Activated naive CD8-positive, alpha-beta T cell treated with anti-CD3 and anti-CD28 coated beads for 36 hours (primary cell): ENCODE data around the gene NCK2. TPM values are rescaled to one million over a fixed set of nuclear protein-coding genes. Genes with fewer than 3 reads are reported as not detected.

Source experiments
- DNase-seq: peaks from one replicate; pipeline ENCODE4 v3.0.0; 2021
- H3K27ac Mint-ChIP-seq: one replicate; pipeline ENCODE4 v1.8.0; 2022; ENCODE audit warnings: mild to moderate bottlenecking, moderate library complexity, mixed read lengths
- H3K27me3 Mint-ChIP-seq: one replicate; pipeline ENCODE4 v1.8.0; 2022; ENCODE audit warnings: mild to moderate bottlenecking, mixed read lengths
- H3K36me3 Mint-ChIP-seq: one replicate; pipeline ENCODE4 v1.8.0; 2021; ENCODE audit warnings: mild to moderate bottlenecking, mixed read lengths
- H3K4me1 Mint-ChIP-seq: one replicate; pipeline ENCODE4 v1.8.0; 2021; ENCODE audit warnings: mixed read lengths
- H3K4me3 Mint-ChIP-seq: one replicate; pipeline ENCODE4 v1.8.0; 2022; ENCODE audit warnings: mild to moderate bottlenecking, moderate library complexity, mixed read lengths
- H3K9me3 Mint-ChIP-seq: one replicate; pipeline ENCODE4 v1.8.0; 2022; ENCODE audit warnings: mixed read lengths
- total RNA-seq, 2 experiments: library from RNA; stranded (reverse); gene quantifications; one replicate each; pipeline ENCODE4 v1.2.3, GENCODE V29; 2021

NCK2 gene
- total RNA-seq, 2 experiments from 2014 or later, result 76.1 to 78.1 TPM

- Mint-ChIP-seq H3K4me1 (peaks cover 94% of the 10 kb centered on the region), H3K27me3 (no peaks in the 10 kb centered on the region), H3K36me3 (peaks cover 65% of the 10 kb centered on the region), H3K4me3 (peak overlapping the region; percentile 32), H3K9me3 (no peaks in the 10 kb centered on the region), H3K27ac (peak overlapping the region; percentile 90)
- DNase-seq, result peak; percentile 33
Measured at GRCh38 chr2:105872142-105872728, 127.5 kb downstream of the NCK2 start.

DNA sequence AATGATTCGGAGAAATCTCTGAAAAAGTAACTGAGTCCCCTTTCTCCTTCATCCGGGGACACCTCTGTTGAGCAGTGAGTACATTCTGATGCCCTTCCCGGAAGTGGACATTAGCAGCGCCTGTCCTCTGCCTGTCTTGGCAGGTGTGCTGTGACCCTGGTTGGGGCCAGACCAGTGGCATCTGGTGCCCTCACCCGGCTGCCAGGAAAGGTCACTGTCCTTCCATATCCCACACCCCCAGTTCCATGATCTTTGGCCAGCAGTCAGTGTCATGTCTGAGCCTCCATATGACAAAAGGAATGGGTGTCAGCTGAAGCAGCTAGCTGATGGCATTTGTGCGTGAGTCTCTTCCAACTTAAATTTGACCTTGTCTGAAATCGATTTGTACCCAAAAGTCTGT, 128.1 kb downstream of the NCK2 start:
- Mint-ChIP-seq H3K27me3 (no peaks in the 10 kb centered on the region), H3K27ac (peak overlapping the region; percentile 90), H3K4me3 (peak overlapping the region; percentile 26)

DNA sequence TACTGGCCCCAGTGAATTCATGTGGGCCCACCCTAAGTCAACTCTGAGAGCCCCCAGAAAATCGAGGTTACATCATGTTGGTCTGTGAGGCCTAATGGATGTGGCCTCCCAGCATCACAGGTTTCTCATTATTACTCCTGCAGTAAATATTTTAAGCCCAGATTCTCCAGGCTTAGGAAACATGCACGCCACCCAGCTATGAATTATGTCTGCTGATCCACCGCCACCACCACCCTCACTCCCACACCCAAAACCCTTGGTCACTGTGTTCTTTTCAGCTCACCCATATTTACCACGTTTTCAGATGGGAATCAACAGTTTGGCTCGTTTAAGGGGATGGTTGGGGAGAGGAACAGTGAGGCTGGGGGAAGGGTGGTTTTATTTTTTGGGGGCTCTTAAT, 128.6 kb downstream of the NCK2 start:
- peak overlapping the region; percentile 26 for H3K4me3 Mint-ChIP-seq
- H3K9me3 Mint-ChIP-seq, result peaks cover 1% of the 10 kb centered on the region
- peaks cover 94% of the 10 kb centered on the region for H3K4me1 Mint-ChIP-seq

More for the DNA sequence above, 128.1 kb downstream of the NCK2 start:
- DNase-seq, result no peak
- no peaks in the 10 kb centered on the region for H3K9me3 Mint-ChIP-seq
- H3K36me3 Mint-ChIP-seq, result peaks cover 71% of the 10 kb centered on the region
- H3K4me1 Mint-ChIP-seq, result peaks cover 94% of the 10 kb centered on the region

DNA sequence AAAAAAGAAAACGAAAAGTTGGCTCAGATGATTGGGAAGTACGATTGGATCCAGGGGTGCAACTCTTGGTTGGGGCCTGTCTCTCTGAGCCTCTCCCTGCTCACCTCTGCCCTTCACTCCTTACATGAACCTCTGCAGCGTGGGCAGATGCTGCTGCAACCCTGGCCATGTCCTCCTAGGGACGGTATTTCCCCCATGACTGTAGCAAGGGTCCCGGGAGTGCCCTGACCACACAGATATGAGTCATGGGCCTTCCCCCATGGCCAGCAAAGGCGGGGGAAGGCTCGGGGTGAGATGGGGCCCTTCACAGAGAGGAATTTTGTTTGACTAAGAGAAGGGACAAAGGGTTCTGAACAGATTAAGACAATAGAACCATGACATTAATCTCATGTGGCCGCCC, 129.0 kb downstream of the NCK2 start:
- H3K4me3 Mint-ChIP-seq, result peak overlapping the region; percentile 25
- peak; percentile 86 for DNase-seq
- peaks cover 2% of the 10 kb centered on the region for H3K9me3 Mint-ChIP-seq
- no peaks in the 10 kb centered on the region for H3K27me3 Mint-ChIP-seq
- peaks cover 94% of the 10 kb centered on the region for H3K4me1 Mint-ChIP-seq
- H3K36me3 Mint-ChIP-seq, result peaks cover 71% of the 10 kb centered on the region
- peak overlapping the region; percentile 90 for H3K27ac Mint-ChIP-seq

More for the DNA sequence above, 128.6 kb downstream of the NCK2 start:
- H3K36me3 Mint-ChIP-seq, result peaks cover 71% of the 10 kb centered on the region
- peak; percentile 37 for DNase-seq
- H3K27me3 Mint-ChIP-seq, result no peaks in the 10 kb centered on the region
- H3K27ac Mint-ChIP-seq, result peak overlapping the region; percentile 90

DNA sequence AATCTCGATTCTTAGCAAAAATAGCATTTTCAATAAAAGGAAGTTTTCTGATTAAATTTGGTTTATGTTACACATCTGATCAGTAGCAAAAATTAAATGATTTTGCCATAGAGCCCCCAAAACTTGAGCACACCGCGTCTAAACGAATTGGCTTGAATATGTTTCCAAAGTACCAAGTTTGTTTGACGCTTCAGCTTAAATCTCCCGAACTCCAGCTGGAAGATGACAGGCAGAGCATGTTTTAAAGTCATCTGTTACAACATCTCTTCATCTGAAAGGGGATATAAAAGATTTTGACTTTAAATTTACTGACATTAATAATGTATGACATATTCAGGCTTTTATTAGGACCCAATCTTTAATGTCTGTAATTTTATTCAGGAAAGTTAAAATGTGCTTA, 129.8 kb downstream of the NCK2 start:
- Mint-ChIP-seq H3K36me3 (peaks cover 74% of the 10 kb centered on the region), H3K4me1 (peaks cover 92% of the 10 kb centered on the region), H3K9me3 (peaks cover 2% of the 10 kb centered on the region), H3K27me3 (no peaks in the 10 kb centered on the region), H3K27ac (peak overlapping the region; percentile 90), H3K4me3 (peak overlapping the region; percentile 25)
- no peak for DNase-seq

DNA sequence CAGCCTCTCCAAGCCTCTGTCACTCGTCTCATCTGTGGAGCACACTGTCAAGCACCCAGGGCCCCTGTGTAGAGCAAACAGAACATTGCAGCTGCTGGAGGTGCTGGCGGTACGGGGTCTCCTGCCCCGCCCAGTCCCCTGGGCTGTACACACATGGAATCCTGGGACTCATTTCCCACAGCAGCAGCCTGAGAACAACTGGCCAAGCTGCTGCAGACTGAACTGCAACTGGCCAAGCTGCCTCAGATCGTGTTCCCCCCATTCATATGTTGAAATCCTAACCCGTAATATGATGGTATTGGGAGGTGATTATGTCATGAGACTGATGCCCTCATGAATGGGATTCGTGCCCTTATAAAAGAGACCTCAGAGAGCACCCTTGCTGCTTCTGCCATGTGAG, 130.5 kb downstream of the NCK2 start:
- no peak overlapping the region for H3K4me3 Mint-ChIP-seq
- peaks cover 4% of the 10 kb centered on the region for H3K9me3 Mint-ChIP-seq
- peaks cover 93% of the 10 kb centered on the region for H3K4me1 Mint-ChIP-seq
- peaks cover 80% of the 10 kb centered on the region for H3K36me3 Mint-ChIP-seq
- DNase-seq, result no peak
- H3K27me3 Mint-ChIP-seq, result no peaks in the 10 kb centered on the region
- H3K27ac Mint-ChIP-seq, result peak overlapping the region; percentile 90

GRCh38 chr2:105876191-105876590, 131.5 kb downstream of the NCK2 start:
- peak overlapping the region; percentile 90 for H3K27ac Mint-ChIP-seq

DNA sequence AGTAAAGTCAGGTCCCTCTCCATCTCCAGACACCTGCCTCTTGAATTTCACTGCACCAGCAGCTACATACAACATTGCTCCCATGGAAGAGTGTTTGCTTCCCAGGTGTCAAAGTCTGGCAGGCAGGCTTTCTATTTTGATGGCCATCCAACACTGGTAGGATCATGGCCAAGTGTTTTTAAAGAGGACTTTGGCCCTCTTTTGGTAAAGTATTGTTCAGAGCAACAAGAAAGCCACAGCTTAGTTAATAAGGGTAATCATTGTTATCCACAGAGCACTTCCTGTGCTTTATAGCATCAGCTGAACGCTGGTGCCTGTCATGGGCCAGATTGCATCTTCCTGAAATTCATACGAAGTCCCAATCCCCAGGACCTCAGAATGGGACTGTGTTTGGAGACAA, 133.2 kb downstream of the NCK2 start:
- no peak for DNase-seq
- peak overlapping the region; percentile 90 for H3K27ac Mint-ChIP-seq
- H3K9me3 Mint-ChIP-seq, result peaks cover 5% of the 10 kb centered on the region
- peaks cover 85% of the 10 kb centered on the region for H3K36me3 Mint-ChIP-seq
- H3K4me1 Mint-ChIP-seq, result peaks cover 85% of the 10 kb centered on the region
- H3K4me3 Mint-ChIP-seq, result no peak overlapping the region
- H3K27me3 Mint-ChIP-seq, result no peaks in the 10 kb centered on the region

More at GRCh38 chr2:105876191-105876590, 131.5 kb downstream of the NCK2 start:
- peaks cover 5% of the 10 kb centered on the region for H3K9me3 Mint-ChIP-seq
- no peak overlapping the region for H3K4me3 Mint-ChIP-seq
- H3K4me1 Mint-ChIP-seq, result peaks cover 88% of the 10 kb centered on the region
- no peak for DNase-seq
- H3K27me3 Mint-ChIP-seq, result no peaks in the 10 kb centered on the region
- H3K36me3 Mint-ChIP-seq, result peaks cover 83% of the 10 kb centered on the region

DNA sequence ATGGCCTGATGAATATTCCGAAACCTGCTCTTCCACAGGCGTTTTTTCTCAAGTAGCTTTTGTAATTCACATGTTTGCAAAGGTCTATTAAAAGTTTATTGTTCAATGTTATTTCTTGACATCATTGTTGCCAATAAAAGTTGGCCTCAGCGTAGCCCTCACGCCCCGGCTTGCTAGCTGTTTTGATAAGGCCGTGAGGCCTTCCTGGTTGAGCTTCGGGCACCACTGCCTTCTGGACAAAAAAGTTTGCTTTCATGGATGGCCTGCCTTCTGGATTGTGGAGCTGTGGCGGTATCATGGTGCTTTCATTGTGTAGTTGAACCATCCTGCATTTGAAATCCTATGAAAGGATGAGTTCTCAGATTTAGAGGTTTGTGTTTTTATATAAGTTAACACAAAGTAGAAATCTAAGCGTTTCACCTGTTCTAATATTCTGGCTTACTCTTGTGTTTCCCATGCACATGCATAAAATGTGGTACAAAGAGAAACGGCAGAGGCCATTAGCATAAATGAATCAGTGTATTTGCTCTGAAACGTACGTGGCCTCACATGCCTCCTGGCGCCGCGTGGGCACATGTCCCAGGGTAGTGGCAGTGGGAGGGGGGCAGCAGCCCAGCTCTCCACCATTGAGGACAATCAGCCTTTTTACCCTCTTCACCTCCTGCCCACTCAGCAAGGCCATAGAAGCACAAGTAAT, 134.5 kb downstream of the NCK2 start:
- Mint-ChIP-seq H3K27me3 (no peaks in the 10 kb centered on the region), H3K4me3 (no peak overlapping the region), H3K27ac (peak overlapping the region; percentile 20), H3K9me3 (peaks cover 5% of the 10 kb centered on the region), H3K36me3 (peaks cover 93% of the 10 kb centered on the region), H3K4me1 (peaks cover 85% of the 10 kb centered on the region)
- DNase-seq, result no peak

DNA sequence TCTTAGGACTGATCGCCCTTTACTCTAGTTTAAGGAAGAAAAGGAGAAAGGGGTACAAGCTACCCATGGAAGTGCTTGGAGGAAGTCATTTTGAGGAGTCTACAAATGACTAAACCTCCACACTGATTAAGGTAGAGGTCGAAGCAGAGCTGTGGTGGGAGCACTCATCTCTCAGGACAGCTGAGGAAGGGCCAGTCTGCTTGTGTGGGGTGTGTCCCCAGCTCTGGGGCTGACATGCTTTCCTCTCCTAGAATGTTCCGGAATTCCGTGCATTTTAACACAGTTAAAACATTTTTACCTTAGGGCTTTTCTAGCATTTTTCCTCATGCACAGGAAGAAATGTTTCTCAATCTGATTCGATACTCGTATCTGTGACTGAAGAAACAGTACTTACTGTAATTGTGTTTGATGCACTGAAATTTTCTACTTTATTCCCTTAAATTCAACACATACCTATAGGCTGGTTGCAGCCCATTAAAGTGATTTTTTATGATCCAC, 135.1 kb downstream of the NCK2 start:
- H3K4me1 Mint-ChIP-seq, result peaks cover 85% of the 10 kb centered on the region
- peaks cover 96% of the 10 kb centered on the region for H3K36me3 Mint-ChIP-seq
- no peak for DNase-seq
- no peaks in the 10 kb centered on the region for H3K27me3 Mint-ChIP-seq
- H3K4me3 Mint-ChIP-seq, result no peak overlapping the region
- peaks cover 5% of the 10 kb centered on the region for H3K9me3 Mint-ChIP-seq
- peak overlapping the region; percentile 72 for H3K27ac Mint-ChIP-seq

GRCh38 chr2:105880637-105881036, 135.9 kb downstream of the NCK2 start:
- peaks cover 81% of the 10 kb centered on the region for H3K4me1 Mint-ChIP-seq
- DNase-seq, result no peak
- H3K36me3 Mint-ChIP-seq, result peaks cover 90% of the 10 kb centered on the region
- H3K4me3 Mint-ChIP-seq, result no peak overlapping the region
- peaks cover 5% of the 10 kb centered on the region for H3K9me3 Mint-ChIP-seq
- H3K27me3 Mint-ChIP-seq, result no peaks in the 10 kb centered on the region
- no peak overlapping the region for H3K27ac Mint-ChIP-seq

- H3K4me1 Mint-ChIP-seq, result peaks cover 81% of the 10 kb centered on the region
- DNase-seq, result no peak
- H3K36me3 Mint-ChIP-seq, result peaks cover 85% of the 10 kb centered on the region
- H3K27ac Mint-ChIP-seq, result no peak overlapping the region
- no peak overlapping the region for H3K4me3 Mint-ChIP-seq
- H3K27me3 Mint-ChIP-seq, result no peaks in the 10 kb centered on the region
- peaks cover 5% of the 10 kb centered on the region for H3K9me3 Mint-ChIP-seq
Measured at GRCh38 chr2:105881286-105882136, 136.8 kb downstream of the NCK2 start.

GRCh38 chr2:105882341-105882740, 137.6 kb downstream of the NCK2 start:
- Mint-ChIP-seq H3K4me1 (peaks cover 81% of the 10 kb centered on the region), H3K36me3 (peaks cover 85% of the 10 kb centered on the region), H3K27me3 (no peaks in the 10 kb centered on the region), H3K4me3 (no peak overlapping the region), H3K9me3 (peaks cover 7% of the 10 kb centered on the region), H3K27ac (peak overlapping the region; percentile 59)
- DNase-seq, result no peak

DNA sequence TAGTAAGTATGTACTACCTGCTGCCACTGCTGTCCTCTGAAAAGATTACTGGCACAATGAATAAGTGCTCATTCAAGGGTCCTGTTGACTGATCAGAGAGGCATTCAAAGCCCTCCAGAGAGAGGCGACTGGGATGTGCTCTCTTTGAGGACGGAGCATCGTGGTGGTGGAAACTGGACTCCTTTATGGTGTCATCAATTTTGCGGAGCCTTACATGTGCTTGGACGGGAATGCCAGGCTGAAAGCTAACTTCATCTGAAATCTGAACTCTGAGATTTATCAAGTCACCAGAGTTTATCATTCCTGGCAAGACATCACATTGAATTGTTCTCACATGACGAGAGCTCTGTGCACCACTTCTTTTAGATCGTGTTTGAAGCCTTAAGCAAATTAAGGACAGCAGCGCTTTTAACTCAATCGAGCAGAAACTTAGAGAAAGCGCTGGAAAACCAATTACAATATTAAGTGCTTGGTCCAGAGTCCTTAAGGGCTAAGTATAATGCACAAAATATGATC, 138.3 kb downstream of the NCK2 start:
- Mint-ChIP-seq H3K4me1 (peaks cover 81% of the 10 kb centered on the region), H3K9me3 (peaks cover 12% of the 10 kb centered on the region), H3K4me3 (no peak overlapping the region), H3K36me3 (peaks cover 85% of the 10 kb centered on the region), H3K27ac (peak overlapping the region; percentile 59), H3K27me3 (no peaks in the 10 kb centered on the region)
- DNase-seq, result no peak
